ENCODE results near the gene TMEM87B. TPM values are rescaled to one million over a fixed set of nuclear protein-coding genes. Genes with fewer than 3 reads are reported as not detected.

TMEM87B gene
- total RNA-seq, 2 experiments from 2014 or later, result 13.3 to 16.9 TPM

DNA sequence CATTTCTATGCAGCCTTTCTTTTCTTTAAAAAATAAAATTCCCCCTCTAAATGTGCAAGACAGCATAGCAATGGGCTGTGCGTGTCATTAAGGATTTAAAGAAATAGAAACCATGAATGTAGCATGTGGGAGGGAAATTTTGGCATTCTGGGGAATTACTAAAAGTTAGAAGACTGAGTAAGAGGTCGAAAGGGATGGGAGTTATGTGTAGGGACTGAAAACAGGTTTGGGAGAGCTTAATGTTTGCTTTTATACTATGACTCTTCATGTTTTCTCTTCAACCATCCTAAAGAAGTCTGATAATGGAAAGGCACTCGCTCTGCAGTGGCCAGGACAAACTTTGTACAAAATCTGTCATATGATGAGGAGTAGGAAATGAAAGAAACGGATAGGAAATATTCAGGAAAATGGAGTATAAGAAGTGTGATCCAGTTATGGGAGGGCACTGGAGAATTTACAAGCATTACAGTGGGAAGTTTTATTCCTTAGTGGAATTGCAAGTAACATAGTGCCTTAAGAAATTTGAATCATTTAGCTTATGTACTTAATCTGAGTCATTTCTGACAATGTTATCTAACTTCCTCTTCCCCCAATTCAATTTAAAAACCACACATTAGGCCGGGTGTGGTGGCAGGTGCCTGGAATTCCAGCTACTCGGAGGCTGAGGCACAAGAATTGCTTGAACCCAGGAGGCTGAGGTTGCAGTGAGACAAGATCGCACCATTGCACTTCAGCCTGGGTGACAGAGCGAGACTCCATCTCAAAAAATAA lies 20.6 kb downstream of the TMEM87B start:
- Mint-ChIP-seq H3K36me3 (peaks cover 50% of the 10 kb centered on the region), H3K27ac (no peak overlapping the region), H3K9me3 (peaks cover 12% of the 10 kb centered on the region), H3K4me1 (peaks cover 45% of the 10 kb centered on the region), H3K27me3 (no peaks in the 10 kb centered on the region), H3K4me3 (no peak overlapping the region)
- DNase-seq, result no peak

- H3K27ac Mint-ChIP-seq, result no peak overlapping the region
- H3K27me3 Mint-ChIP-seq, result no peaks in the 10 kb centered on the region
- H3K4me1 Mint-ChIP-seq, result peaks cover 36% of the 10 kb centered on the region
- H3K4me3 Mint-ChIP-seq, result no peak overlapping the region
- no peak for DNase-seq
- H3K36me3 Mint-ChIP-seq, result peaks cover 45% of the 10 kb centered on the region
- peaks cover 10% of the 10 kb centered on the region for H3K9me3 Mint-ChIP-seq
Observed at GRCh38 chr2:112077814-112078213, 22.7 kb downstream of the TMEM87B start.

- peaks cover 12% of the 10 kb centered on the region for H3K4me1 Mint-ChIP-seq
- H3K27ac Mint-ChIP-seq, result no peak overlapping the region
- no peaks in the 10 kb centered on the region for H3K9me3 Mint-ChIP-seq
- no peak for DNase-seq
- no peak overlapping the region for H3K4me3 Mint-ChIP-seq
- H3K36me3 Mint-ChIP-seq, result peaks cover 35% of the 10 kb centered on the region
- H3K27me3 Mint-ChIP-seq, result no peaks in the 10 kb centered on the region
Observed at GRCh38 chr2:112081262-112081661, 26.2 kb downstream of the TMEM87B start.

DNA sequence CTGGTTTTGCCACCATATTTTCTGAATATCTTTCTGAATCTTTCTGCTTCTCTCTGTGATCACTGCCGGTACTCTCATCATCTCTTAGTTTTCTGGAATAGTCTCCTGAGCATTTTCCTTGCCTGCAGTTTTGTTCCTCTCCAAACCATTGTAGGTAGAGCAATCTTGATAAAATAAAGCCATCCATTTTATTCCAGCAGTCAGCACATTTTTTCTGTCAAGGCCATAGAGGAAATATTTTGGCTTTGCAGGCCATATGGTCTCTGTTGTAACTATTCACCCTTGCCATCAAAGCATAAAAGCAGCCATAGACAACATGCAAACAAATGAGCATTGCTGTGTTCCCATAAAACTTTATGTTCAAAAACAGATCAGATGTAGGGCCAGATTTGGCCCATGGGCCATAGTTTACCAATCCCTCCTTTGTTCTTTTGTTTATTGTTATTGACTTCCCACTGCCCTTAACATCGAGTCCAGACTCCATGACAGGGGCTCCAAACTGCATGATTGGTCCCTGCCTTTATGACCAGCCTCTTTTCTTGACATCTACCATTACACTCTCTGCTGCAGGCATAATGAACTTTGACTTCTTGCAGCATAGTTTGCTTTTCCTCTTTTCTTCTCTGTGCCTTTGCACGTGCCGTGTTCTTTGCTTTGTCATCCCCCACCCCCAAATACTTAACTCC lies 29.8 kb downstream of the TMEM87B start:
- Mint-ChIP-seq H3K9me3 (no peaks in the 10 kb centered on the region), H3K36me3 (peaks cover 43% of the 10 kb centered on the region), H3K27me3 (no peaks in the 10 kb centered on the region), H3K27ac (no peak overlapping the region), H3K4me3 (no peak overlapping the region), H3K4me1 (peaks cover 6% of the 10 kb centered on the region)
- DNase-seq, result no peak

DNA sequence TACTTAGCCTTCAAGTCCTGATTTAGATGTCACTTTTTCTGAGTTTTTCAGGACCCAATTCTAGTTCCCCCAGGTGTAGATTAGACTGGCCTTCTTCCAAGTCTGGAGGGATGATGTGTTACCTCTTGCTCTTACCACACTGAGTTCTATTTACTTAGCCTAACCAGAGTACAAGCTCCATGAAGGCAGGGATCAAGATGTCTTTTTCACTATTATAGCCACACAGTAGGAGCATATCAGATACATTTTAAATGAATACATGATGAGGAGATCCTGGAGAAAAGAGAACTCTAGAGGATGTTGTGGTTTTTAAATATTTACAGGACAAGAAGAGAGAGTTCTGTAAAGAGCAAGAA lies 30.3 kb downstream of the TMEM87B start:
- Mint-ChIP-seq H3K27me3 (no peaks in the 10 kb centered on the region), H3K4me3 (no peak overlapping the region), H3K4me1 (peaks cover 6% of the 10 kb centered on the region), H3K36me3 (peaks cover 48% of the 10 kb centered on the region), H3K9me3 (no peaks in the 10 kb centered on the region), H3K27ac (no peak overlapping the region)
- no peak for DNase-seq

GRCh38 chr2:112085916-112086669 lies 31.0 kb downstream of the TMEM87B start:
- H3K36me3 Mint-ChIP-seq, result peaks cover 45% of the 10 kb centered on the region
- no peaks in the 10 kb centered on the region for H3K4me1 Mint-ChIP-seq
- H3K27me3 Mint-ChIP-seq, result no peaks in the 10 kb centered on the region
- no peak overlapping the region for H3K27ac Mint-ChIP-seq
- H3K9me3 Mint-ChIP-seq, result no peaks in the 10 kb centered on the region
- DNase-seq, result no peak
- no peak overlapping the region for H3K4me3 Mint-ChIP-seq

DNA sequence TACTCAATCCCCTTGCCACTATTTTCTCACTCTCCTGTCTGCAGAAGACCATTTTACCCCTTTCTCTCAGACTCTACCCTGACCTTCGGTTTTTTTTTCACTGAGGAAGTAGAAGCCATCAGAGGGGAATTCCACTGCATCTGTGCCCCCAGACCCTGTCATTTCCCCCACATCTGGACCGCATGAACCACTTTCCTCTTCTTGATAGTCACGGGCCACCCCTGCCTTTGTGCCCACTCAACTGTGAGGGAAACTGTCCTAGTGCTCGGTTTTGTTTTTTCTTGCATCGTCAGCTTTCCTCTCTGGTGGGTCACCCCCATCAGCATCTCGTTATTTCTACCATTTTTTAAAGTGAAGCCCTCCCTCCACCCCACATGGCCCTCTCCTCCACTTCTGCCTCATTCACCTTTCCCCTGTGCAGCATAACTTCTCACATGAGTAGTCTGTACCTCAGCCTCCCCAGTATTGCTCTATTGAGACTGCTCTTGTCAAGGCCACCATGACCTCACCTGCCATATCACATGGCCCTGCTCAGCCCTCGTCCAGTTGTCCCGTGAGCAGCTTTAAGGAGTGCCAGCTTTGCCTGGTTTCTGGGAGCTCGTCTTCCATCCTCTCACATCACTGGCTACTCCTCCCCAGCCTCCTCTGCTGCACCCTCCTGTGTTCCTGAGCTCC lies 32.4 kb downstream of the TMEM87B start:
- Mint-ChIP-seq H3K27ac (no peak overlapping the region), H3K4me1 (peaks cover 7% of the 10 kb centered on the region), H3K9me3 (no peaks in the 10 kb centered on the region), H3K4me3 (no peak overlapping the region), H3K27me3 (no peaks in the 10 kb centered on the region), H3K36me3 (peaks cover 41% of the 10 kb centered on the region)
- DNase-seq, result no peak

DNA sequence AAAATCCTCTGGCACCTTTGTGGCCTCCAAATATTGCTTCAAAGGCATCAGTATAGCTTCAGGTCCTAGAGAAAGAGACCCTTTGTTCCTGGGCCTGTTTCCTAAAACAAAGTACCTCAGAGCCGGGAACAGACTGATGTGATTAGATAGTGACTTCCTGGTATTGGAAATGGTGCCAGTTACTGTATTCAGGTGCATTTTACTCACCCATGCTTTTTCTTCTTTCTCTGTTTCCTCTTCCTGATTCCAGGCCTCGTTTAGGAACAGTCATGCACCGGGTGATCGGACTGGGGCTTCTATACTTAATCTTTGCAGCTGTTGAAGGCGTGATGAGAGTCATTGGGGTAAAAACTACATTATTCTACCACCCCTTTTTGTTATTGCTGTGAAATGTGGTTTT lies 34.3 kb downstream of the TMEM87B start:
- Mint-ChIP-seq H3K27me3 (no peaks in the 10 kb centered on the region), H3K4me3 (no peak overlapping the region), H3K36me3 (peaks cover 42% of the 10 kb centered on the region), H3K27ac (no peak overlapping the region), H3K9me3 (no peaks in the 10 kb centered on the region), H3K4me1 (peaks cover 13% of the 10 kb centered on the region)
- DNase-seq, result no peak

DNA sequence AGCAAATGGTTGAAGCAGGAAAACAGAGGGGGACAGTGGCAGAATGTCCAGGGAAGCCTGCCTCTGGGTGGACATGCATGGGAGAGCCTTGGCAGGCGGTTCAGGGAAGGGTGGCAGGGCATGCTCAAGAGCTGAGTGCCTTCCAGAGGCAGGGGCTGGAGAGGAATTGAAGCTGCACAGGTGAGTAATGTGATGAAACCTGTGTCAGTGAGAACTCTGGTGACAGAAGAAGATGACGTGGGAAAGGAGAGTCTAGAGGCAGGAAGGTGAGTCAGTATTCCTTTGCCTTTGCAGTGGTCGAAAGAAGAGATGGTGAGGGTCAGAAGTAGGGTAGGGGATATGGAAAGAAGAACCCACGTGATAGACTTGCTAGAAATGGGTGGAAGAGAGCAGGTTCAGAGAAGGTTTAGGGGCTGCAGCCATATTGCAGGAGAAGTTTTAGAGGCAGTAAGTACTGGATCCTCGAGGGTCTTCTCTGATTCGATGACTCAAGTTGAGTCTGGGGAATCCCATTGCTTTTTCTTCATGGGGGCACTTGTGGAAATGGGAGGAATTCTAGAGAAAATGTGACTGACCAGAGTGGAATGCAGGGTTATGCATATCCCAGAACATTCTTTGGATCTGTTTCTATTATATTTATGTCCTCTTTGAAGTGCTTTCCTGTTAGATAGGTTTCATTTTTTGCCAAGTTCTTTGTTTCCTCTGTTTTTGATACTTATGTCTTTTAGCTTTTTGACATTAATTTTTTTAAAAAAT lies 37.4 kb downstream of the TMEM87B start:
- H3K27me3 Mint-ChIP-seq, result no peaks in the 10 kb centered on the region
- H3K36me3 Mint-ChIP-seq, result peaks cover 29% of the 10 kb centered on the region
- H3K9me3 Mint-ChIP-seq, result no peaks in the 10 kb centered on the region
- no peak overlapping the region for H3K4me3 Mint-ChIP-seq
- peaks cover 20% of the 10 kb centered on the region for H3K4me1 Mint-ChIP-seq
- DNase-seq, result no peak
- H3K27ac Mint-ChIP-seq, result peak overlapping the region; percentile 1

GRCh38 chr2:112093216-112093615 lies 38.1 kb downstream of the TMEM87B start:
- no peak for DNase-seq
- no peaks in the 10 kb centered on the region for H3K9me3 Mint-ChIP-seq
- peaks cover 20% of the 10 kb centered on the region for H3K4me1 Mint-ChIP-seq
- no peak overlapping the region for H3K4me3 Mint-ChIP-seq
- H3K36me3 Mint-ChIP-seq, result peaks cover 30% of the 10 kb centered on the region
- H3K27me3 Mint-ChIP-seq, result no peaks in the 10 kb centered on the region
- H3K27ac Mint-ChIP-seq, result peak overlapping the region; percentile 9

DNA sequence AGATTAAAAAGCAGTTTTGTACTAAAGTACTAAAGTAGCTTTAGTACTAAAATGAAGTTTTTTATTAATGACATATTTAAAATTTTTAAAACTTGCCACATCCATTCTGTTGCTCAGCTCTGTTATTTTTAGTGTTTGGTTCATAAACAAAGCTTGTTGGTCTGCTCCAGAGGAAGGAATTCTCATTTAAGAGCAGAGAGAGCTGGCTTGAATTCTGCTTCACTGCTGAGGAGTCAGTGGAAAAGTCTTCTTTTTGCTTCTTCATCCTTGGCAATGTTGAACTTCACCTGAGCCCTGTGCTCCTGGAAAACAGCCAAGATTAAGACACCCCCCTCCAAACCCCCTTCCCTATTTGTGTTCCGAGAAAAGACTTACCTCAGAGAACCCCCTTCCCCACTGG lies 40.6 kb downstream of the TMEM87B start:
- Mint-ChIP-seq H3K27ac (no peak overlapping the region), H3K4me3 (no peak overlapping the region), H3K27me3 (no peaks in the 10 kb centered on the region), H3K36me3 (peaks cover 20% of the 10 kb centered on the region), H3K9me3 (no peaks in the 10 kb centered on the region), H3K4me1 (peaks cover 20% of the 10 kb centered on the region)
- no peak for DNase-seq

DNA sequence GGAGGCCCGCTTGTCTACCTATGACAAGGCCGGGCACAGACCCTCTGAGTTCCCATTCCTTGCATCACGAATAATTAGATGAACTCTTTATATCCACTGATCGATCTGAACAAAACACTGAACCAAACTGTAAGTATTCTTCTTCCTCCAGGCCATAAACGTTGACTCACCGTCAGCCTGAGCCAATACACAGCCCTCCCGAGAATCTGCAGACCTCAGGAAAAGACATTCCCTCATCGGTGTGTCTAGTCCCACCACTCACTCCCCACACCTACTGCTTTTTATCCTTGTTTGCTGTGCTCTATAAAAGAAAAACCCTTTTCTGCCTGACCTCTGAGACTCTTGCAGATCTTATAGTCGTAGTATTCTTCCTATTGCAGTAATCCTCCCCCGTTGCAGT lies 41.0 kb downstream of the TMEM87B start:
- H3K36me3 Mint-ChIP-seq, result peaks cover 20% of the 10 kb centered on the region

DNA sequence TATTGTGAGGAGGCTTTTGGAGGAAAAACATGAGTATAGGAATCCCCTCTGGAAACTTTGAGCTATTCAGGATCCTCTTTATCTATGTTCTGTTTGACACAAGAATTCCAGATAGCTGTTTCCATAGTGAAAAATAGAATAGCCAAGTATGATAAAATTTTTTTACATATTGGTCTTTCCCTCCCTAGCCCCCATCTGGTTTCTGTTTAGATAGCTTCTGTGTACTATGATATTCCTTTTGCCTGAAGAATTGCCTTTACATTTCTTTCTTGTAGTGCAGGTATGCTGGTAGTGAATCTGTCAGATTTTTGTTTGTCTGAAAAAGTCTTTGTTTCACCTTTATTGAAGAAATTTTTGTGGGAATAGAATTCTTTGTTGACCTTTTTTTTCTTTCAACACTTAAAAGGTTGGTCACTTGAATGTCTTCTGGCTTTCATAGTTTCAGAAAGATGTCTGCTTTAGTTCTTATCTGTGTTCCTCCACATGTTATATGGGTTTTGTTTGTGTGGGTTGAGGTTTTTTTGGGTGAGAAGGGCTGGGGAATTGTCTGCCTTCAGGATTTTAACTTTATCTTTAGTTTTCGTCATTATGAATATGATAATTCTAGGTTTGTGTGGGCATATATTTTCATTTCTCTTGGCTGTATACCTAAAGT lies 53.2 kb downstream of the TMEM87B start:
- no peaks in the 10 kb centered on the region for H3K27me3 Mint-ChIP-seq
- no peak overlapping the region for H3K4me3 Mint-ChIP-seq
- no peak overlapping the region for H3K27ac Mint-ChIP-seq
- DNase-seq, result no peak
- H3K9me3 Mint-ChIP-seq, result peaks cover 16% of the 10 kb centered on the region
- peaks cover 69% of the 10 kb centered on the region for H3K36me3 Mint-ChIP-seq
- H3K4me1 Mint-ChIP-seq, result no peaks in the 10 kb centered on the region

More for the DNA sequence above, 41.0 kb downstream of the TMEM87B start:
- Mint-ChIP-seq H3K4me1 (peaks cover 20% of the 10 kb centered on the region), H3K27ac (no peak overlapping the region), H3K9me3 (no peaks in the 10 kb centered on the region), H3K27me3 (no peaks in the 10 kb centered on the region), H3K4me3 (no peak overlapping the region)
- no peak for DNase-seq

DNA sequence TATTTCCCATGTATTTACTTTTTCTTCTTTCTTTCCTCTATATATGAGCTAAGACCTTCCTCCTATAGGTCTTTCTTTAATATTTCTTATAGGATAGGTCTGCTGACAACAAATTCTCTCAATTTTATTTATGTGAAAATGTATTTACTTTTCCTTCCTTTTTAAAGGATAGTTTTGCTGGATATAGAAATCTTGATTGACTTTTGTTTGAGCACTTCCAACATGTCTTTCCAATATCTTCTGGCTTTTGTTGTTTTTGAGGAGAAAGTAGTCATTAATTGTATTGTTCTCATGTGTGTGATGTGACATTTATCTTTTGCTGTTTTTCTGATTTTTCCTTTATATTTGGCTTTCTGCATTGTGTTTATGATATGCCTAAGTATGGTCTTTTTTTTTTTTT lies 54.2 kb downstream of the TMEM87B start:
- Mint-ChIP-seq H3K36me3 (peaks cover 66% of the 10 kb centered on the region), H3K27ac (no peak overlapping the region), H3K9me3 (peaks cover 16% of the 10 kb centered on the region), H3K4me1 (no peaks in the 10 kb centered on the region), H3K4me3 (no peak overlapping the region), H3K27me3 (no peaks in the 10 kb centered on the region)
- DNase-seq, result no peak
